Peyer's patch (tissue), 4 donors: Measurements from ENCODE around the gene COX14. TPM values are rescaled to one million over a fixed set of nuclear protein-coding genes. Genes with fewer than 3 reads are reported as not detected.

Source experiments
- DNase-seq, 3 donors: peaks; one replicate each; pipeline ENCODE4 v3.0.0-alpha.2; 2017 to 2019
- H3K27ac ChIP-seq, 4 donors: fragments of 200-600 bp; sonication (generic); one replicate each; pipeline ENCODE4 v1.5.1; 2016 to 2019
- H3K27me3 ChIP-seq, 2 donors: fragments of 200-600 bp; sonication (generic); one replicate each; pipeline ENCODE4 v1.5.1; 2019
- H3K36me3 ChIP-seq, 3 donors: fragments of 200-600 bp; sonication (generic); one replicate each; pipeline ENCODE4 v1.5.1; 2016 to 2019
- H3K4me1 ChIP-seq, 4 donors: fragments of 200-600 bp; sonication (generic); one replicate each; pipeline ENCODE4 v1.5.1; 2016 to 2019
- H3K4me3 ChIP-seq, 4 donors: fragments of 200-600 bp; sonication (generic); 1 replicate in 3 of 4; 2 replicates in 1 of 4; pipeline ENCODE4 v1.5.1; 2016 to 2019; ENCODE audit warnings: mild to moderate bottlenecking in 1 of 4
- H3K9me3 ChIP-seq, 4 donors: fragments of 200-600 bp; sonication (generic); one replicate each; pipeline ENCODE4 v1.5.1; 2016 to 2019; ENCODE audit warnings: mild to moderate bottlenecking in 1 of 4
- POLR2A ChIP-seq, 2 donors: fragments of 450-650 bp; IDR thresholded peaks; one replicate each; pipeline ENCODE4 v1.5.1; 2017; ENCODE audit warnings: antibody characterized with exemption in 2 of 2, mild to moderate bottlenecking in 2 of 2, moderate library complexity in 2 of 2
- total RNA-seq, 4 donors: library from RNA; depleted of rRNA; stranded (reverse); fragments of >200 nt; gene quantifications; one replicate each; pipeline ENCODE4 v1.1.0, GENCODE V29; 2016
- TF ChIP-seq, protein P1 (sequence below), 6 experiments: fragments of 450-650 bp in 4 of 6; fragments of 200-600 bp in 2 of 6; sonication (generic) in 1 of 6; IDR thresholded peaks; one replicate each; pipeline ENCODE4 v1.5.1; 2017 to 2019; ENCODE audit warnings: antibody characterized with exemption in 6 of 6, mild to moderate bottlenecking in 3 of 6, moderate library complexity in 1 of 6

Gene COX14
- total RNA-seq, 4 donors from 2014 or later = 75.3 to 115 (median 86.4) TPM

- H3K4me3 ChIP-seq = peak overlapping the region in 3 of 4 donors; percentile 14 to 40 (median 37)
- peak; percentile 56 to 88 (median 87) for DNase-seq
- TF ChIP-seq POLR2A (IDR thresholded peaks at IDR 0.05) = peak; percentile 26 to 71
- TF ChIP-seq, protein P1, sequence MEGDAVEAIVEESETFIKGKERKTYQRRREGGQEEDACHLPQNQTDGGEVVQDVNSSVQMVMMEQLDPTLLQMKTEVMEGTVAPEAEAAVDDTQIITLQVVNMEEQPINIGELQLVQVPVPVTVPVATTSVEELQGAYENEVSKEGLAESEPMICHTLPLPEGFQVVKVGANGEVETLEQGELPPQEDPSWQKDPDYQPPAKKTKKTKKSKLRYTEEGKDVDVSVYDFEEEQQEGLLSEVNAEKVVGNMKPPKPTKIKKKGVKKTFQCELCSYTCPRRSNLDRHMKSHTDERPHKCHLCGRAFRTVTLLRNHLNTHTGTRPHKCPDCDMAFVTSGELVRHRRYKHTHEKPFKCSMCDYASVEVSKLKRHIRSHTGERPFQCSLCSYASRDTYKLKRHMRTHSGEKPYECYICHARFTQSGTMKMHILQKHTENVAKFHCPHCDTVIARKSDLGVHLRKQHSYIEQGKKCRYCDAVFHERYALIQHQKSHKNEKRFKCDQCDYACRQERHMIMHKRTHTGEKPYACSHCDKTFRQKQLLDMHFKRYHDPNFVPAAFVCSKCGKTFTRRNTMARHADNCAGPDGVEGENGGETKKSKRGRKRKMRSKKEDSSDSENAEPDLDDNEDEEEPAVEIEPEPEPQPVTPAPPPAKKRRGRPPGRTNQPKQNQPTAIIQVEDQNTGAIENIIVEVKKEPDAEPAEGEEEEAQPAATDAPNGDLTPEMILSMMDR (IDR thresholded peaks at IDR 0.05) = no peak
- no peaks in the 10 kb centered on the region for H3K27me3 ChIP-seq
- H3K9me3 ChIP-seq = no peaks in the 10 kb centered on the region
- H3K27ac ChIP-seq = peak overlapping the region; percentile 79 to 97 (median 94)
- no peaks in the 10 kb centered on the region for H3K36me3 ChIP-seq
- peaks cover 0 to 63% (median 28%) of the 10 kb centered on the region in 4 donors for H3K4me1 ChIP-seq
Measured at GRCh38 chr12:50110127-50110761, 1.8 kb upstream of the COX14 start.

DNA sequence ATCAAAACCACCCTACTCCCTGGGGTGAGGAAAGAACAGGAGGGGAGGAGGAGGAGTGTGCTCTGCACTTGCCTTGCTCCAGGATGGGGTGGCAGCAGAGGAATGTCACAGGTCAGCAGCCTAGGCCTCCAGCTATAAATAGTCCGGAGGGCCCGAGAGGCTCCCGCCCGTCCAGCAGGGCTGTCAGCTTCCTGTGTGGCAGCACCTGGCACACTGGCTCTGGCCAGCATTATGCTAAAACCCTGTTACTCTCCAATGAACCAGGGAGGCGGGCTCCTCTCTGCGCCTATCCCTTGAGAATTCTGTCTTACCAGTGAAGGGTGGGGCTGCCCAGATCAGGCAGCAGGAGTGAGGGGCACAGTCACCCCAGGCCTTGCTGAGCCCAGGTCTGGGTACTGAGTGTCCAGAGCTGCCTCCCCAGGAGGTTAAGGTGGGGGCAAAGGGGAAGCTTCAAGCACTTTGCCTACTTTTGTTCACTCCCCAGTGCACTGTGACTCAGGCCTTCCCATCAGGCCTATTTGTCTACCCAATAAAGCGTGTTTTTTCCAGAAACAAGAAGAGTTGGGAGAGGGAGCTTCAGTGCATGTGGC is 1.2 kb upstream of the COX14 start:
- Histone ChIP-seq H3K4me3 (peak overlapping the region; percentile 19 to 43 (median 38)), H3K9me3 (no peaks in the 10 kb centered on the region), H3K36me3 (peaks cover 0 to 6% (median 0%) of the 10 kb centered on the region in 3 donors), H3K27ac (peak overlapping the region; percentile 79 to 97 (median 94)), H3K27me3 (no peaks in the 10 kb centered on the region), H3K4me1 (peaks cover 0 to 57% (median 28%) of the 10 kb centered on the region in 4 donors)
- DNase-seq = peak; percentile 73 to 87 (median 81)
- peak; percentile 38 to 60 for TF ChIP-seq POLR2A (IDR thresholded peaks at IDR 0.05)
- TF ChIP-seq, protein P1 (IDR thresholded peaks at IDR 0.05) = peak in 2 of 6 experiments; percentile 1 to 9

DNA sequence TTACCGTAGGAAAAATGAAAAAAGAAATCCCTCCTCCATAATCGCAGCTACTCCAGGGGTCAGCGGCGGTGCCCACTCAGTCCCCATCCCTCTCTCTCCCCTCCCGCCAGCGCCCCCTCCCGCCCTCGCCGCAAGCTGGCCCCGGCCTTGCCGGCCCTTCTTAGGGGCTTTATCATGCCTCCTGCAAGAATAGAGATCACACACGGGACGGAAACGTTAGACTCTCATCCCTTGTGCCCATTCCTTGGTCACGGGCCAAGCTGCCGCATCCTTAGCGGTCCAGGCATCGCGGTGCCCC is 692 bp upstream of the COX14 start:
- DNase-seq = no peak
- Histone ChIP-seq H3K36me3 (peaks cover 0 to 10% (median 0%) of the 10 kb centered on the region in 3 donors), H3K27me3 (no peaks in the 10 kb centered on the region), H3K4me3 (peak overlapping the region; percentile 19 to 43 (median 38)), H3K9me3 (no peaks in the 10 kb centered on the region), H3K4me1 (peaks cover 0 to 54% (median 28%) of the 10 kb centered on the region in 4 donors), H3K27ac (peak overlapping the region; percentile 79 to 97 (median 94))
- TF ChIP-seq, protein P1 (IDR thresholded peaks at IDR 0.05) = no peak
- no peak for TF ChIP-seq POLR2A (IDR thresholded peaks at IDR 0.05)

- peaks cover 0 to 12% (median 0%) of the 10 kb centered on the region in 3 donors for H3K36me3 ChIP-seq
- peak overlapping the region; percentile 89 to 97 (median 94) for H3K27ac ChIP-seq
- TF ChIP-seq, protein P1 (IDR thresholded peaks at IDR 0.05) = no peak
- no peak for TF ChIP-seq POLR2A (IDR thresholded peaks at IDR 0.05)
- no peaks in the 10 kb centered on the region for H3K9me3 ChIP-seq
- no peaks in the 10 kb centered on the region for H3K27me3 ChIP-seq
- H3K4me3 ChIP-seq = peak overlapping the region; percentile 61 to 89 (median 77)
- peak in 1 of 3 donors; percentile 74 for DNase-seq
- H3K4me1 ChIP-seq = peaks cover 0 to 60% (median 28%) of the 10 kb centered on the region in 4 donors
Measured at GRCh38 chr12:50112456-50113218, 601 bp downstream of the COX14 start.

DNA sequence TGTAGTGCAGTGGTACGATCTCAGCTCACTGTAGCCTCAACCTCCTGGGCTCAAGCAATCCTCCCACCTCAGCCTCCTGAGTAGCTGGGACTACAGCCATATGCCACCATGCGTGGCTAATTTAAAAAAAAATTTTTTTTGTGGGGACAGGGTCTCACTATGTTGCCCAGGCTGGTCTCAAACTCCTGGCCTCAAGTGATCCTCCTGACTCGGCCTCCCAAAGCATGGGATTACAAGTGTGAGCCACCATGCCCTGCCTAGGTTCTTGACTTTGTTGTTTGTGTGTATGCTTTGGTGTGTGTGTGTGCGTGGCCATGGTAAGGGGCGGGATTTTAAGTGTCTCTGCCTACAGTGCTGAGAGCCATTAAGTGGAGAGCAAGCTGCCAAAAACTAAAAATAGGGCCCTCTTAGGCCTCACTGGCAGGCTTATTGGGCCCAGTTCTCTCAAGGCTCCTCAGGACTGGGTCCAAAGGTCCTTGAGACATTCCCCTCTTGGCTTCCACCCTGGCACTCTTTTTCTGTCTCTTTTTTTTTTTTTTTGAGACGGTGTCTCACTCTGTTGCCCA is 5.1 kb downstream of the COX14 start:
- H3K4me1 ChIP-seq = peaks cover 0 to 51% (median 7%) of the 10 kb centered on the region in 4 donors
- no peaks in the 10 kb centered on the region for H3K27me3 ChIP-seq
- TF ChIP-seq POLR2A (IDR thresholded peaks at IDR 0.05) = no peak
- TF ChIP-seq, protein P1 (IDR thresholded peaks at IDR 0.05) = no peak
- H3K9me3 ChIP-seq = no peaks in the 10 kb centered on the region
- peaks cover 0 to 46% (median 0%) of the 10 kb centered on the region in 3 donors for H3K36me3 ChIP-seq
- no peak for DNase-seq
- H3K4me3 ChIP-seq = no peak overlapping the region
- H3K27ac ChIP-seq = no peak overlapping the region
